HCEC 1CT (cell line): Measurements from ENCODE around the gene BCO1.

Source experiments
- DNase-seq: peaks from one replicate; pipeline ENCODE4 v3.0.0-alpha.2; 2017

The BCO1 gene

DNA sequence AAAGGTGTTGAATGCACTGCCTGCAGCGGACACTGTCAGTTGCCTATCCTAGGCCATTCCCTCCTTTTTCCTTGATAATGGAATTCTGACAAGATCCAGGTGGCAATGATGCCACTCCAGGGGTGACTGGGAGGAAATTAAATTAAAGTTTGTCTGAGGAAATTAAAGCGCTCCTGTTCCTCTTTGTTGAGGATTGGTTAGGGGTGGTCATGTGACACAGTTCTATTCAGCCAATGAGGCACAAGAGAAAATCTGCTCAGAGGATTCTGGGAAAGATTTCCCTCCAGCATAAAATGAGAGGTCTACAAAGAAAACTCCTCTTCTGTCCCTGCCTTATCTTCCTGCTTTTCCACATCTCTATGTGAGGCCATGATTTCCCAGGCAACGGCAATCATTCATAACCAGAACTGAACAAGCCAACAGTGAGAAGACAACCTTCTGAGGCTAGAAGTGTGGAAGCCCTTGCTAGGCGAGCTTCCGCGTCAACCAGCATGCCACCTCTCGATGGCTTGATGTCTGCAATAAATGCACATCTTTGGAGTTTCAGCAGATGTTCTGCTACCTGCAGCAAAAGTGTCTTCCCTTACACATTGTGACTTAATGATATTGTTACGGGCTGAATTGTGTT, 5.6 kb upstream of the BCO1 start:
- DNase-seq = no peak

- DNase-seq = no peak
Measured at GRCh38 chr16:81237282-81237681, 1.2 kb upstream of the BCO1 start.

DNA sequence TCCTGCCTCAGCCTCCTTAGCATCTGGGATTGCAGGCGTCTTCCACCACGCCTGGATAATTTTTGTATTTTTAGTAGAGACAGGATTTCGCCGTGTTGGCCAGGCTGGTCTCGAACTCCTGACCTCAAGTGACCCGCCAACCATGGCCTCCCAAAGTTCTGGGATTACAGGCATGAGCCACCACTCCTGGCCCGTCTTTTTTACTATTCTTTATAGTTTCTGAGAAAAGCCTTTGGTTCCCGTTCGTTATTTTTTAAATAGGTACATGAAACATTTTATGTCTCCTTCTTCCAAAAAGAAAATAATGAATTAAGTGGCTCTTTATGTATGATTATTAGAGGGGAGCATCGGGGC, 570 bp upstream of the BCO1 start:
- DNase-seq = no peak

DNA sequence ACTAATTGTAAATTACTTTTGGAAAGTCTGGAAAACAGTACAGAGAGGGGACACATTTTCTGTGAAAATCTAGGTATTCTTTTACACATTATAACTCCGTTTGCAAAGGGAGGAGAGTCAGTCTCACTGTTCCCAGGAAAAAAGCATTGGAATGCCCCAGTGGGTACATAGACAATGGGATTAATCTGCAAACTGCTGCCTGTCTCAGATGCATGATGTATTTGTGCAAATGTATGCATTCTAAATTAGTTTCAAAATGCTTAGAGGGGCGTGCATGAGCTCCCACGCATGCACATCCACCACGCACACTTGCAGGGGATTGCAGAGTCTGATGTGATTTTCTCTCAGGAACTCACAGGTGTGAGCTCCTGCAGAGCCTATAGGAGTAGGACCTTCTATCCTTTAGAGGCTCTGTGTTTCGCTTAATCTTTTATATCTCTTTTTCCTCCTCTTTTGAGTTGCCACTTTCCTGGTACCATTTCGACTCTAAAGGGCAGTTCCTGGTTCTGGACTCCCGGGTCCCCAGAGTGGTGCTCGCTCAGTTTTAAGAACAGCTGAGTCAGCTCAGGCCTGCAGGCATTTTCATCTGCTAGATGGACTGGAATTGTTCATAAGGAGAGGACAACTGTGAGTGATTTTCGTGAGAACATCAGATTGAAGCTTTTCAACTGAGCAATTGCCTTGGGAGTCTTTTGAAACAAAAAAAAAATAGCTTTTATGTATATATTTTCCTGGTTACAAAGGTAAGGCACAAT, 1.1 kb downstream of the BCO1 start:
- no peak for DNase-seq

- DNase-seq = no peak
Measured at GRCh38 chr16:81241706-81242105, 3.2 kb downstream of the BCO1 start.

- no peak for DNase-seq
Measured at GRCh38 chr16:81242977-81243618, 4.6 kb downstream of the BCO1 start.

GRCh38 chr16:81243942-81244341, 5.5 kb downstream of the BCO1 start:
- DNase-seq = no peak

DNA sequence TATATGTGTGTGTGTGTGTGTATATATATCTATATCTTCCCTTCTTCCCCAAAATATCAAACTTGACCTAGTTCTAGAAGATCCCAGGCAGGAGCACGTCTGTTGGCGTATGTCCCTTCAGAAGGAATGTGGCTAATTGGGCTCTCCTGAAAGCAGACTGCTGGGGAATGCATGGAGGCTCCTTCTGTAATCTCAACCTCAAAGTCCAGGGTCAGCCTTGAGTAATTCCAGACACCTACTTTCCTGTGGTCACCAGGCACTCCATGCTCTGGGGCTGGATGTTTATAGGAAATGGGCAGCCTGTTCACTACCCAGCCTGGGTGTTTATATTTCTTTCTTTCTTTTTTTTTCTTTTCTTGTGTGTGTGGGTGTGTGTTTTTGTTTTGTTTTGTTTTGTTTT, 13.4 kb downstream of the BCO1 start:
- DNase-seq = no peak

- no peak for DNase-seq
Measured at GRCh38 chr16:81253141-81253540, 14.7 kb downstream of the BCO1 start.

- DNase-seq = no peak
Measured at GRCh38 chr16:81254922-81255526, 16.5 kb downstream of the BCO1 start.

- DNase-seq = no peak
Measured at GRCh38 chr16:81259916-81260315, 21.4 kb downstream of the BCO1 start.

DNA sequence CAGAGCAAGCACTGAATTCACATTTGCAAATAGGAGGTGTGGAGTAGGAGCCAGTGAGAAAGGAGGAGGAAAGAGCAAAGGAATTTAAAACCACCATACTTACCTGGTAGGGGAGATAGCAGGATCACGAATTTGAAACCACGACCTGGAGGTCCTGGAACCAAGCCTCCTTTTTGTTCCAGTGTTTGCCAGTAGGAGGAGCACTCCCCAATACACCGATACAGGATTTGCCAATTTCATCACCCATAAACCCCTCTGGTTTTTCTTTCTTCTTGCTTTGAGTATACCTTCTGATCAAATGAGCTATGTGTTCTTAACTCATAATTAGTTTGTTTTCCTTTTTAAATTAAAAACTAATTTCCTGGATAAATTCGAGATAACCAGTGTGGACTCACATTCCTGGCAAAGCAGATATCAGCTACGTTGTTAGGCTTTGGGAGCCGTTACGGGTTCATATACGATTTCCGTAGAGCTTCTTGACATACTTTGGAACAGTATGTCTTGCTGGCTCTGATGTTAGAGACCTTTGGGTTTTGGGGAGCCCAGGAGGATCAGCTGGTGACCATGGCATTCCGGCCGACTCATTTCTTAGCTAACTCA, 22.7 kb downstream of the BCO1 start:
- no peak for DNase-seq

DNA sequence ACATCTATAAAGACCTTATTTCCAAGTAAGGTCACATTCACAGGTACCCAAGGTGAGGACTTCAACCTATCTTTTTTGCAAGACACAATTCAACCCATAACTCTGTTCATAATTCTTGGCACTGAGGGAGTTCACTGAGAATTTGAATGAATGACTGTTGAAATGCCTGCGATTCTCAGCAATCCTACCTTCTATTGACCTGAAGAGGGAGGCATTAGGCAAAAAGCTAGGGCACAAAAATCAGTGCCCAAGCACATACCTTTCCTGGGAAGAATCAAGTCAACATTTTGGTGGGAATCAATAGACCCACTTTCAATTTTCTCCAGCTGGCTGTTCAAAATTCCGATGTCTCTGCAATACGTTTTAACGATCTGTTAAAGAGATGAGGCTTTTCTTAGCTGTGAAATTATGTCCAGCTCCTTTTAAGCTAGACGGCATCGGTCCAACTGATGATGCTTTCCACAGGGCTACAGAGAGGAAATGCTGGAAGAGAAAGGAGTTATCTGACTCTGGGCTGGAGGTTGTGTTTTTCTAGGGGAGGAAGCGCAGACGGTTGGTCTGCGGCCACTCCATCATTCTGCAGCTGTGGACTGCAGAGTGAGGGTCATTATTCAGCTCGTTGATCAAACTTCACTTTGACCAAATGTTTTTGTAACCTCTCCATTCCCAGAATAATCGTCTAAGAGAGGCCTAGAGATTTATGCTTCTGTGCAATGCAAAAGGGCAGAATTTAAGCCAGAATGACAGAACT, 25.2 kb downstream of the BCO1 start:
- DNase-seq = no peak

DNA sequence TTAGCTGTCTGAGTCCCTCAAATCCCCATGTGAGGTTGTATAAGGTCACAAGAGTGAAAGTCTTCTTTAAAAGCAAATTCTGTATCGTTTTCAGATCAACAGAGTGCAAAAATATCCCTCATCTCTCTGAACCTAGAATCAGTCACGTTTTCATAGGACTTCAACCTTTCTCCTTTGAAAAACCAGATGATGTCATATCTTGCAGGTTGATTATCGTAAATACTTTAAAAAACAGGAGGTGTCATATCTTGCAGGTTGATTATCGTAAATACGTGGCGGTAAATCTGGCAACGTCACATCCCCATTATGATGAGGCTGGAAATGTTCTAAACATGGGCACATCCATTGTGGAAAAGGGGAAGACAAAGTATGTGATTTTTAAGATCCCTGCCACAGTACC, 25.9 kb downstream of the BCO1 start:
- DNase-seq = no peak

- DNase-seq = no peak
Measured at GRCh38 chr16:81265052-81265451, 26.6 kb downstream of the BCO1 start.

- no peak for DNase-seq
Measured at GRCh38 chr16:81265658-81266451, 27.4 kb downstream of the BCO1 start.

GRCh38 chr16:81266680-81267095, 28.2 kb downstream of the BCO1 start:
- DNase-seq = no peak

DNA sequence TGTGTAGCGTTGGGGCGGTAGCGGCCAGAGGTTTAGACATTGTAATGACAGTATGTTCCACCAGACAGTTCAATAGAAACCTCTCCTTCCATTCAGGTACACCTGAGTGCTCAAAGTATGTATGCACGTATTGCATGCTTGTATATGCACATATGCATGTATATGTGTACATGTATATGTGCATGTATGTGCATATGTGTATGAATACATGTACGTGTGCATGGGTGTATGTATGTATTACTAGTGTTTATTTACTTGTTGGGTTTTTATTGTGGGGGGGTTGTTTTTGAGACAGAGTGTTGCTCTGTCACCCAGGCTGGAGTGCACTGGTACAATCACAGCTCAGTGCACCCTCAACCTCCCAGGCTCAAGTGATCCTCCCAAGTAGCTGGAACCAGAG, 30.0 kb downstream of the BCO1 start:
- DNase-seq = no peak

- no peak for DNase-seq
Measured at GRCh38 chr16:81273223-81273950, 34.9 kb downstream of the BCO1 start.

DNA sequence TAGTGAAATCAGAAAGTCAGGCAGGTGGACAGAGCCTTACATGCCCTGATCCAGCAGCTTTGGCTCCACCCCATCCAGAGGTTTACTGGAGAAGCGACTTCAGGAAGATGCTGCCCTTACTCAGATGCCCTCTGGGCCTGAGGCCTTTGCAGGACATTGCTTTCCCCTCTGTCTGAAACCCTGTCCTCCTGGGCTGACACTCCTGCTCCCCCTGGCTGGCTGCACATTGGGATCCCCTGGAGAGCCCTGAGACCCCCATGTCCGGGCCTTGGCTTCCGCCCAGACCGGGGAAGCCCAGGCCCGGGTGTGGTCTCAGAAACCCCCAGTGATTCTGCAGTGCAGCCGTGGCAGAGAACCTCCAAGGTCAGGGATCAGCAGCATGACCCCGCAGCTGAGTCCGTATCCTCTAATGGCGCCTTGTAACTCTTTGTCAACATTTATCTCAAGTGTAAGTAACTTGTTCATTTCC, 36.6 kb downstream of the BCO1 start:
- DNase-seq = no peak

- DNase-seq = no peak
Measured at GRCh38 chr16:81275795-81276194, 37.3 kb downstream of the BCO1 start.
